Motor neuron (in vitro differentiated cells): ENCODE data around the gene NECTIN2. TPM values are rescaled to one million over a fixed set of nuclear protein-coding genes. Genes with fewer than 3 reads are reported as not detected.
"Not testable (repeated sequence)": the region's sequence is repeated elsewhere in the genome, so short reads cannot be mapped to it uniquely, and the experiment has no call there.

ENCODE experiments used
- ATAC-seq, 8 experiments: fragments of 200-7000 bp; cut with Tn5 transposase; replicated peaks in 6 of 8; 2 replicates each; pipeline ENCODE4 v1.8.0; 2021; ENCODE audit warnings: mild to moderate bottlenecking in 8 of 8, moderate library complexity in 8 of 8
- H3K27ac ChIP-seq, 2 donors: fragments of 250-450 bp; sonication (Bioruptor Pico); 2 replicates each; pipeline ENCODE4 v1.9.0; 2021; ENCODE audit warnings: antibody characterized with exemption in 2 of 2, mild to moderate bottlenecking in 2 of 2, moderate library complexity in 1 of 2
- H3K4me1 ChIP-seq, 2 donors: fragments of 250-450 bp; sonication (Bioruptor Pico); replicated peaks in 1 of 2; 2 replicates each; pipeline ENCODE4 v1.6.1; 2021; ENCODE audit warnings: antibody characterized with exemption in 2 of 2, mild to moderate bottlenecking in 2 of 2, moderate library complexity in 1 of 2
- H3K4me3 ChIP-seq, 5 donors: fragments of 250-450 bp; sonication (Bioruptor Pico); 2 replicates each; pipeline ENCODE4 v1.9.0; 2021; ENCODE audit warnings: antibody characterized with exemption in 5 of 5, mild to moderate bottlenecking in 5 of 5, moderate library complexity in 4 of 5
- WGBS, 10 experiments: fragments of 450-650 bp; shearing (Covaris generic); methylation state at CpG; one replicate each; pipeline ENCODE4 v1.0.0; 2022; 5-methylcytosine and 5-hydroxymethylcytosine counted together
- in situ Hi-C, 9 experiments: fragments of 400-800 bp; cut with MboI; loops; one replicate each; pipeline ENCODE4 v1.15.0; 2021; ENCODE audit warnings: low sequenced_read_pairs in 9 of 9, low pct_unique_long_range_greater_than_20kb in 2 of 9; ENCODE audit not compliant: unreplicated experiment in 9 of 9
- total RNA-seq, 8 experiments: library from RNA; unstranded; fragments of 300-600 nt; gene quantifications; 2 replicates each; pipeline versions ENCODE4 v1.2.3 to v1.2.4, GENCODE V29; 2022

Gene NECTIN2
- total RNA-seq, 8 experiments from 2014 or later = 35.7 to 99.7 (median 49.5) TPM

- WGBS, 10 experiments = 0 to 93% (median 77%) methylated on average over 1 to 4 of the region's 11 CpGs; no CpG with 5 or more reads in 3 of the 10 experiments
- ATAC-seq = no peak
- Histone ChIP-seq H3K4me3 (no peak overlapping the region), H3K4me1 (peaks cover 0 to 10% of the 10 kb centered on the region in 2 donors), H3K27ac (no peak overlapping the region)
- in situ Hi-C loops = no loop called here
Measured at GRCh38 chr19:44822177-44822576, 23.9 kb upstream of the NECTIN2 start.

- no peak overlapping the region for H3K4me3 ChIP-seq
- ATAC-seq = no peak
- WGBS, 10 experiments = 35 to 100% (median 76%) methylated on average over 1 to 3 of the region's 10 CpGs; no CpG with 5 or more reads in 4 of the 10 experiments
- peaks cover 0 to 10% of the 10 kb centered on the region in 2 donors for H3K4me1 ChIP-seq
- in situ Hi-C loops = no loop called here
- no peak overlapping the region for H3K27ac ChIP-seq
Measured at GRCh38 chr19:44822670-44823372, 23.3 kb upstream of the NECTIN2 start.

- H3K4me3 ChIP-seq = no peak overlapping the region
- no peak for ATAC-seq
- in situ Hi-C loops = no loop called here
- H3K4me1 ChIP-seq = peaks cover 0 to 10% of the 10 kb centered on the region in 2 donors
- 0 to 64% (median 49%) methylated on average over 1 to 4 of the region's 4 CpGs for WGBS, 10 experiments
- H3K27ac ChIP-seq = no peak overlapping the region
Measured at GRCh38 chr19:44823373-44823698, 22.8 kb upstream of the NECTIN2 start.

GRCh38 chr19:44824761-44825160 lies 21.3 kb upstream of the NECTIN2 start:
- in situ Hi-C loops = loop anchor here in 1 of 9 experiments (25.0 kb wide), 1 partner anchor 262 kb away; no protein-coding TSS in a partner anchor
- no peak for ATAC-seq
- peaks cover 0 to 10% of the 10 kb centered on the region in 2 donors for H3K4me1 ChIP-seq
- no peak overlapping the region for H3K4me3 ChIP-seq
- 97 to 100% (median 100%) methylated on average over 1 to 4 of the region's 4 CpGs; no CpG with 5 or more reads in 5 of the 10 experiments for WGBS, 10 experiments
- H3K27ac ChIP-seq = no peak overlapping the region

GRCh38 chr19:44832875-44833274 lies 13.2 kb upstream of the NECTIN2 start:
- not testable (repeated sequence) for ATAC-seq, H3K4me1 ChIP-seq, H3K4me3 ChIP-seq, H3K27ac ChIP-seq
- 13 to 88% (median 50%) methylated on average over 2 to 5 of the region's 6 CpGs; no CpG with 5 or more reads in 3 of the 10 experiments for WGBS, 10 experiments
- in situ Hi-C loops = loop anchor here in 2 of 9 experiments (10.0 to 25.0 kb wide), 2 partner anchors 48 to 271 kb away; no protein-coding TSS in a partner anchor

- not testable (repeated sequence) for H3K27ac ChIP-seq, H3K4me3 ChIP-seq, ATAC-seq, H3K4me1 ChIP-seq
- in situ Hi-C loops = loop anchor here in 2 of 9 experiments (10.0 to 25.0 kb wide), 2 partner anchors 50 to 272 kb away; no protein-coding TSS in a partner anchor
- WGBS, 10 experiments = 48 to 87% (median 67%) methylated on average over 1 to 8 of the region's 8 CpGs; no CpG with 5 or more reads in 3 of the 10 experiments
Measured at GRCh38 chr19:44834399-44834798, 11.7 kb upstream of the NECTIN2 start.

GRCh38 chr19:44839276-44839675 lies 6.8 kb upstream of the NECTIN2 start:
- H3K4me3 ChIP-seq = no peak overlapping the region
- H3K27ac ChIP-seq = no peak overlapping the region
- in situ Hi-C loops = loop anchor here in 2 of 9 experiments (10.0 to 25.0 kb wide), 2 partner anchors 54 to 277 kb away; no protein-coding TSS in a partner anchor
- no peak for ATAC-seq
- 54 to 100% methylated on average over 1 to 2 of the region's 2 CpGs; no CpG with 5 or more reads in 8 of the 10 experiments for WGBS, 10 experiments
- no peaks in the 10 kb centered on the region for H3K4me1 ChIP-seq

GRCh38 chr19:44840811-44841210 lies 5.3 kb upstream of the NECTIN2 start:
- ATAC-seq = no peak
- in situ Hi-C loops = loop anchor here in 1 of 9 experiments (10.0 to 25.0 kb wide), 2 partner anchors 46 to 279 kb away; no protein-coding TSS in a partner anchor
- WGBS, 10 experiments = 42 to 100% (median 73%) methylated on average over 1 to 5 of the region's 7 CpGs; no CpG with 5 or more reads in 2 of the 10 experiments
- H3K4me1 ChIP-seq = no peaks in the 10 kb centered on the region
- H3K4me3 ChIP-seq = no peak overlapping the region
- no peak overlapping the region for H3K27ac ChIP-seq

- Histone ChIP-seq H3K27ac (no peak overlapping the region), H3K4me3 (no peak overlapping the region), H3K4me1 (no peaks in the 10 kb centered on the region)
- WGBS, 10 experiments = 40 to 100% (median 70%) methylated on average over 1 to 3 of the region's 3 CpGs
- in situ Hi-C loops = loop anchor here in 1 of 9 experiments (10.0 to 25.0 kb wide), 2 partner anchors 46 to 279 kb away; no protein-coding TSS in a partner anchor
- no peak for ATAC-seq
Measured at GRCh38 chr19:44841231-44841630, 4.9 kb upstream of the NECTIN2 start.

- 5 to 26% (median 12%) methylated on average over 2 to 8 of the region's 12 CpGs; no CpG with 5 or more reads in 3 of the 10 experiments for WGBS, 10 experiments
- no peak for ATAC-seq
- in situ Hi-C loops = loop anchor here in 1 of 9 experiments (10.0 to 25.0 kb wide), 2 partner anchors 50 to 283 kb away; no protein-coding TSS in a partner anchor
- peaks cover 12 to 16% of the 10 kb centered on the region in 2 donors for H3K4me1 ChIP-seq
- H3K4me3 ChIP-seq = peak overlapping the region in 4 of 5 donors; percentile 92 to 97 (median 95)
- no peak overlapping the region for H3K27ac ChIP-seq
Measured at GRCh38 chr19:44845286-44845611, 848 bp upstream of the NECTIN2 start.

- peak overlapping the region; percentile 82 to 91 for H3K27ac ChIP-seq
- ATAC-seq = no peak
- in situ Hi-C loops = loop anchor here in 1 of 9 experiments (10.0 to 25.0 kb wide), 2 partner anchors 52 to 284 kb away; no protein-coding TSS in a partner anchor
- H3K4me1 ChIP-seq = peaks cover 12 to 22% of the 10 kb centered on the region in 2 donors
- peak overlapping the region; percentile 92 to 99 (median 97) for H3K4me3 ChIP-seq
- WGBS, 10 experiments = 0% methylated on average over 2 of the region's 51 CpGs; no CpG with 5 or more reads in 9 of the 10 experiments
Measured at GRCh38 chr19:44846455-44847143, 502 bp downstream of the NECTIN2 start.

GRCh38 chr19:44847144-44848035 lies 1.3 kb downstream of the NECTIN2 start:
- 0 to 3% (median 0%) methylated on average over 2 to 8 of the region's 47 CpGs; no CpG with 5 or more reads in 5 of the 10 experiments for WGBS, 10 experiments

More at GRCh38 chr19:44847144-44848035, 1.3 kb downstream of the NECTIN2 start:
- peak overlapping the region; percentile 82 to 91 for H3K27ac ChIP-seq
- peaks cover 12 to 22% of the 10 kb centered on the region in 2 donors for H3K4me1 ChIP-seq
- in situ Hi-C loops = loop anchor here in 1 of 9 experiments (10.0 to 25.0 kb wide), 2 partner anchors 53 to 285 kb away; no protein-coding TSS in a partner anchor
- peak; percentile 2 to 11 (median 8) for ATAC-seq
- H3K4me3 ChIP-seq = peak overlapping the region; percentile 92 to 99 (median 97)
